PC-3 (cell line): ENCODE results near the gene UBE2QL1. TPM values are rescaled to one million over a fixed set of nuclear protein-coding genes. Genes with fewer than 3 reads are reported as not detected.

ENCODE experiments used
- ATAC-seq: fragments of 200-7000 bp; cut with Tn5 transposase; 2 replicates; pipeline ENCODE4 v1.9.1; 2020; ENCODE audit warnings: mild to moderate bottlenecking, moderate library complexity
- BruUV-seq: library from RNA; stranded (reverse); fragments of 400-500 nt; replicated peaks from 2 replicates; lab custom pipeline; 2021; lab: Mats Ljungman, UMichigan
- CTCF ChIA-PET: fragments of 300-600 bp; sonication (Branson Sonifier 250); formaldehyde crosslinking; loops from one replicate; lab custom pipeline; 2022; ENCODE audit warnings: antibody characterized with exemption; lab: Charles Lee
- POLR2A ChIA-PET: fragments of 300-600 bp; sonication (Branson Sonifier 250); formaldehyde crosslinking; loops from one replicate; lab custom pipeline; 2022; ENCODE audit warnings: antibody characterized with exemption; ENCODE audit not compliant: unreplicated experiment; lab: Charles Lee
- DNase-seq: peaks from one replicate; pipeline ENCODE4 v3.0.0-alpha.2; 2015
- H2AFZ ChIP-seq: fragments of 300-600 bp; sonication (generic); 2 replicates; pipeline ENCODE4 v1.6.0; 2016; ENCODE audit warnings: antibody characterized with exemption, low read length
- H3F3A ChIP-seq: fragments of 300-600 bp; sonication (generic); one replicate; pipeline ENCODE4 v1.6.0; 2017; ENCODE audit warnings: antibody characterized with exemption, low read length, control low read depth, mild to moderate bottlenecking; ENCODE audit not compliant: unreplicated experiment
- H3K27ac ChIP-seq: fragments of 300-600 bp; sonication (generic); 2 replicates; pipeline ENCODE4 v1.5.1; 2016; ENCODE audit warnings: mild to moderate bottlenecking, low read length
- H3K27me3 ChIP-seq: fragments of 300-600 bp; sonication (generic); 2 replicates; pipeline ENCODE4 v1.6.1; 2016; ENCODE audit warnings: low read length, mixed read lengths
- H3K36me3 ChIP-seq: fragments of 300-600 bp; sonication (generic); 2 replicates; pipeline ENCODE4 v1.6.1; 2016; ENCODE audit warnings: low read depth, mixed run types, low read length, mixed read lengths
- H3K4me1 ChIP-seq: fragments of 300-600 bp; sonication (generic); 2 replicates; pipeline ENCODE4 v1.5.1; 2016; ENCODE audit warnings: low read length; ENCODE audit not compliant: insufficient read depth
- H3K4me2 ChIP-seq: fragments of 300-600 bp; sonication (generic); 2 replicates; pipeline ENCODE4 v1.6.0; 2016; ENCODE audit warnings: low read length
- H3K4me3 ChIP-seq: fragments of 300-600 bp; sonication (generic); 2 replicates; pipeline ENCODE4 v1.5.1; 2016; ENCODE audit warnings: mild to moderate bottlenecking, low read length, mixed read lengths
- H3K79me2 ChIP-seq: fragments of 300-600 bp; sonication (generic); 2 replicates; pipeline ENCODE4 v1.6.1; 2017; ENCODE audit warnings: low read length, mixed read lengths
- H3K9ac ChIP-seq: fragments of 300-600 bp; sonication (generic); 2 replicates; pipeline ENCODE4 v1.6.0; 2016; ENCODE audit warnings: mild to moderate bottlenecking, low read length
- H3K9me2 ChIP-seq: fragments of 300-600 bp; sonication (generic); replicated peaks from 2 replicates; pipeline ENCODE4 v1.6.1; 2016; ENCODE audit warnings: mixed run types, low read length, mixed read lengths
- H3K9me3 ChIP-seq: fragments of 300-600 bp; sonication (generic); 2 replicates; pipeline ENCODE4 v1.6.1; 2016; ENCODE audit warnings: low read length, mixed read lengths
- H4K20me1 ChIP-seq: fragments of 300-600 bp; sonication (generic); 2 replicates; pipeline ENCODE4 v1.6.1; 2016; ENCODE audit warnings: low read length, mixed read lengths
- CTCF ChIP-seq: fragments of 300-600 bp; sonication (generic); conservative IDR thresholded peaks from 2 replicates; pipeline ENCODE4 v1.5.1; 2017; ENCODE audit warnings: antibody characterized with exemption, low read depth, mild to moderate bottlenecking, low read length
- EZH2 ChIP-seq: fragments of 300-600 bp; sonication (generic); IDR thresholded peaks from one replicate; pipeline ENCODE4 v1.6.1; 2017; ENCODE audit warnings: antibody characterized with exemption, mild to moderate bottlenecking, low read length; ENCODE audit not compliant: unreplicated experiment
- EZH2phosphoT487 ChIP-seq: fragments of 300-600 bp; sonication (generic); IDR thresholded peaks from 2 replicates; pipeline ENCODE4 v1.6.1; 2018; ENCODE audit warnings: mild to moderate bottlenecking, antibody characterized with exemption, low read length, borderline replicate concordance
- intact Hi-C: fragments of 100-400 bp; cut with micrococcal nuclease; formaldehyde crosslinking; loops from 2 replicates; pipeline ENCODE4 v1.9.0; 2023
- total RNA-seq: library from RNA; depleted of rRNA; stranded (reverse); fragments of >200 nt; gene quantifications from 2 replicates; pipeline ENCODE4 v1.2.3, GENCODE V29; 2014

The UBE2QL1 gene
- total RNA-seq, 1 experiment from 2014 or later, result 8.8 TPM

- H3K36me3 ChIP-seq, result no peaks in the 10 kb centered on the region
- POLR2A ChIA-PET, result no interaction called here
- no TSS peak for BruUV-seq
- no peaks in the 10 kb centered on the region for H3K9me2 ChIP-seq
- no peaks in the 10 kb centered on the region for H3K9me3 ChIP-seq
- intact Hi-C loops, result no loop called here
- ATAC-seq (no peak), DNase-seq (no peak)
- no peaks in the 10 kb centered on the region for H3F3A ChIP-seq
- H3K27me3 ChIP-seq, result peaks cover 28% of the 10 kb centered on the region
- TF ChIP-seq EZH2 (no peak), EZH2phosphoT487 (no peak), CTCF (no peak)
- CTCF ChIA-PET, result no interaction called here
- no peak overlapping the region for H3K27ac ChIP-seq
- H3K4me3 ChIP-seq, result peak overlapping the region; percentile 72
- peak overlapping the region; percentile 85 for H2AFZ ChIP-seq
- H3K4me1 ChIP-seq, result peaks cover 26% of the 10 kb centered on the region
- peaks cover 51% of the 10 kb centered on the region for H3K79me2 ChIP-seq
- no peaks in the 10 kb centered on the region for H4K20me1 ChIP-seq
- H3K4me2 ChIP-seq, result peak overlapping the region; percentile 86
- peak overlapping the region; percentile 1; the same call in 1 of the 2 replicates for H3K9ac ChIP-seq
Measured at GRCh38 chr5:6449465-6450158, 953 bp downstream of the UBE2QL1 start.

GRCh38 chr5:6450319-6450833 lies 1.7 kb downstream of the UBE2QL1 start:
- DNase-seq, result no peak
- H3K4me1 ChIP-seq, result peaks cover 34% of the 10 kb centered on the region
- TF ChIP-seq EZH2, result no peak
- no peak for TF ChIP-seq EZH2phosphoT487
- no peak for TF ChIP-seq CTCF
- H2AFZ ChIP-seq, result no peak overlapping the region
- H3K27me3 ChIP-seq, result peaks cover 28% of the 10 kb centered on the region
- H3K9me2 ChIP-seq, result no peaks in the 10 kb centered on the region
- ChIA-PET CTCF (no interaction called here), POLR2A (no interaction called here)
- H3K9me3 ChIP-seq, result no peaks in the 10 kb centered on the region
- no peaks in the 10 kb centered on the region for H3K36me3 ChIP-seq
- peak overlapping the region; percentile 86 for H3K4me2 ChIP-seq
- no peak overlapping the region for H3K9ac ChIP-seq
- intact Hi-C loops, result no loop called here
- no peak for ATAC-seq
- H3F3A ChIP-seq, result no peaks in the 10 kb centered on the region
- H4K20me1 ChIP-seq, result no peaks in the 10 kb centered on the region
- H3K27ac ChIP-seq, result no peak overlapping the region
- peak overlapping the region; percentile 72 for H3K4me3 ChIP-seq
- peaks cover 57% of the 10 kb centered on the region for H3K79me2 ChIP-seq
- no TSS peak for BruUV-seq
